GM19193 (cell line): Measurements from ENCODE around the gene RARRES1.

Experiments
- POLR2A ChIP-seq: IDR thresholded peaks from 4 replicates; pipeline ENCODE4 v1.6.1; 2011; ENCODE audit not compliant: insufficient read depth, insufficient read length; ENCODE audit errors: extremely low read depth

The RARRES1 gene

GRCh38 chr3:158651192-158651591, 81.1 kb downstream of the RARRES1 start:
- TF ChIP-seq POLR2A = no peak

DNA sequence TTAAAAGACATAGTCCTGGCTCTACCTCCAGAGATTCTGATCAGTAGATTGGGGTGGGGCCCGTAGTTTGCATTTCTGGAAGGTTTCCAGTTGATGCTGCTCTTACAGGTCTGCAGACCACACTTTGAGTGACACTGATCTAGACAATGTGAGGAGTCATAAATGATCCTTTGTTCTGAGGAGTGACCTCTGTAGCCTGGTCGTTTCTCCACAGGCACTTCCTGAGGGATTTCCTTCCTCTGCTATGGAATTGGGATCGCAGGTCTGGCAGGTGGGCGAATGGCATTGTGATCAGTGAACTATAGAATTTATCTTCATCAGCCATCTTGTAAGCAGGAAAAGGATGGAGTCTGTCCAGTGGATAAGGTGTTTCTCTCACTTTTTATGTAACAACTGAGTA, 82.5 kb downstream of the RARRES1 start:
- no peak for TF ChIP-seq POLR2A
